Measurements from ENCODE around the gene EVA1A. TPM values are rescaled to one million over a fixed set of nuclear protein-coding genes. Genes with fewer than 3 reads are reported as not detected.

Gene EVA1A
- polyA plus RNA-seq, 2 of the 4 experiments (the other 2 are of a cell fraction), result 2.5 to 19.0 TPM

GRCh38 chr2:75538521-75539490 lies 21.9 kb downstream of the EVA1A start:
- 21% methylated on average over 6 of the region's 6 CpGs for WGBS (ENCODE audit: missing lambda C conversion rate)
- no peak overlapping the region for H3K27ac ChIP-seq
- no peak for FAIRE-seq
- no peak for TF ChIP-seq HMGXB4 (CRISPR knock-in tag; IDR thresholded peaks at IDR 0.05; ENCODE audit: borderline replicate concordance)
- TF ChIP-seq RARB (CRISPR knock-in tag; IDR thresholded peaks at IDR 0.05), result no peak
- no peak for TF ChIP-seq CHD2 (IDR thresholded peaks at IDR 0.05; ENCODE audit: low read length, partially characterized antibody)
- no peak for TF ChIP-seq POLR2AphosphoS2 (conservative IDR thresholded peaks at IDR 0.05; ENCODE audit: low read length)
- no peak for TF ChIP-seq HDAC2 (IDR thresholded peaks at IDR 0.05)
- no peak overlapping the region for H3K4me2 ChIP-seq
- no peak for ATAC-seq
- POLR2A ChIA-PET, result interaction anchor here (1.0 kb wide), 1 partner anchor 67 kb away, joined by 3 read pairs; no protein-coding TSS in a partner anchor
- CTCF ChIA-PET, result interaction anchor here (0.6 to 2.0 kb wide), 7 partner anchors 8 to 73 kb away, joined by 3 to 5 read pairs (median 3); no protein-coding TSS in a partner anchor
- no peak overlapping the region for H3K4me3 ChIP-seq
- DNase-seq (ENCODE audit: low read depth in 1 of 2, low spot score in 1 of 2), result no peak
- H3K4me1 ChIP-seq, result no peaks in the 10 kb centered on the region
- 0 out of 3 replicates have a peak, but pooled peaks cover 2% of the 10 kb centered on the region for H3K9me3 ChIP-seq

- Histone ChIP-seq H3K4me1 (no peaks in the 10 kb centered on the region), H3K4me3 (no peak overlapping the region), H3K4me2 (no peak overlapping the region), H3K27ac (no peak overlapping the region), H3K9me3 (0 out of 3 replicates have a peak, but pooled peaks cover 2% of the 10 kb centered on the region)
- no peak for ATAC-seq
- no peak for TF ChIP-seq RNF2 (IDR thresholded peaks at IDR 0.05; ENCODE audit: borderline replicate concordance, low read depth)
- TF ChIP-seq SREBF2 (IDR thresholded peaks at IDR 0.05), result no peak
- no peak for TF ChIP-seq HMGXB4 (CRISPR knock-in tag; IDR thresholded peaks at IDR 0.05; ENCODE audit: borderline replicate concordance)
- no peak for TF ChIP-seq JUNB (IDR thresholded peaks at IDR 0.05)
- FAIRE-seq, result no peak
- POLR2A ChIA-PET, result no interaction called here
- no peak for DNase-seq (ENCODE audit: low read depth in 1 of 2, low spot score in 1 of 2)
- CTCF ChIA-PET, result interaction anchor here (1.8 to 2.0 kb wide), 2 partner anchors 9 to 72 kb away, joined by 4 to 5 read pairs; no protein-coding TSS in a partner anchor
- 55% methylated on average over 3 of the region's 3 CpGs for WGBS (ENCODE audit: missing lambda C conversion rate)
Measured at GRCh38 chr2:75537658-75538057, 23.1 kb downstream of the EVA1A start.

GRCh38 chr2:75533135-75533534 lies 27.6 kb downstream of the EVA1A start:
- 71% methylated on average over 3 of the region's 3 CpGs for WGBS (ENCODE audit: missing lambda C conversion rate)
- ChIA-PET CTCF (interaction anchor here (0.6 to 1.4 kb wide), 3 partner anchors 76 to 830 kb away, joined by 3 read pairs; no protein-coding TSS in a partner anchor), POLR2A (no interaction called here)
- ATAC-seq (no peak), FAIRE-seq (no peak), DNase-seq (ENCODE audit: low read depth in 1 of 2, low spot score in 1 of 2) (no peak)
- H3K4me3 ChIP-seq, result no peak overlapping the region
- H3K4me1 ChIP-seq, result peaks cover 11% of the 10 kb centered on the region
- H3K4me2 ChIP-seq, result no peak overlapping the region
- TF ChIP-seq RARB (CRISPR knock-in tag; IDR thresholded peaks at IDR 0.05), result no peak
- no peak for TF ChIP-seq REST (IDR thresholded peaks at IDR 0.05)
- TF ChIP-seq HEYL (CRISPR knock-in tag; IDR thresholded peaks at IDR 0.05), result no peak
- TF ChIP-seq CEBPB (IDR thresholded peaks at IDR 0.05), result no peak
- TF ChIP-seq KDM5A (IDR thresholded peaks at IDR 0.05), result no peak
- no peak for TF ChIP-seq GATA3 (IDR thresholded peaks at IDR 0.05; ENCODE audit: borderline replicate concordance)
- no peak for TF ChIP-seq MYC (IDR thresholded peaks at IDR 0.05; ENCODE audit: borderline replicate concordance, low read length)
- no peak for TF ChIP-seq PHF8 (IDR thresholded peaks at IDR 0.05; ENCODE audit: borderline replicate concordance, low read depth)
- TF ChIP-seq TFCP2L1 (CRISPR knock-in tag; IDR thresholded peaks at IDR 0.05), result no peak
- no peak for TF ChIP-seq CBX2 (IDR thresholded peaks at IDR 0.05; ENCODE audit: borderline replicate concordance, low read depth)
- no peak overlapping the region for H3K27ac ChIP-seq
- H3K9me3 ChIP-seq, result 0 out of 3 replicates have a peak, but pooled peaks cover 2% of the 10 kb centered on the region
